Natural killer cell treated with Interleukin-12 subunit alpha and Interleukin-12 subunit beta and Interleukin-15 and Interleukin-18, amount 100 ng/mL, for 72 hours (primary cell): ENCODE measurements around the gene PIP4P1. TPM values are rescaled to one million over a fixed set of nuclear protein-coding genes. Genes with fewer than 3 reads are reported as not detected.

Source experiments
- ATAC-seq, 2 donors: fragments of 150-1000 bp; cut with Tn5 transposase in 1 of 2; sonication (Bioruptor Pico), chemical (Tn5 transposase) in 1 of 2; 2 replicates each; pipeline ENCODE4 v1.10.0; 2021
- DNase-seq: peaks from one replicate; pipeline ENCODE4 v3.0.0; 2022; ENCODE audit warnings: low spot score
- H3K27ac Mint-ChIP-seq, 2 donors: 1 replicate in 1 of 2; 2 replicates in 1 of 2; pipeline ENCODE4 v1.8.0; 2022; ENCODE audit warnings: mixed read lengths in 2 of 2, mild to moderate bottlenecking in 1 of 2, moderate library complexity in 1 of 2
- H3K27me3 Mint-ChIP-seq, 2 donors: 1 replicate in 1 of 2; 2 replicates in 1 of 2; pipeline ENCODE4 v1.8.0; 2022; ENCODE audit warnings: mixed read lengths in 2 of 2
- H3K36me3 Mint-ChIP-seq: one replicate; pipeline ENCODE4 v1.8.0; 2022; ENCODE audit warnings: mixed read lengths
- H3K4me1 Mint-ChIP-seq, 2 donors: 1 replicate in 1 of 2; 2 replicates in 1 of 2; pipeline ENCODE4 v1.8.0; 2022; ENCODE audit warnings: low read depth in 2 of 2, mixed read lengths in 2 of 2, mild to moderate bottlenecking in 1 of 2
- H3K4me3 Mint-ChIP-seq: one replicate; pipeline ENCODE4 v1.8.0; 2022; ENCODE audit warnings: mixed read lengths
- H3K9me3 Mint-ChIP-seq: 2 replicates; pipeline ENCODE4 v1.8.0; 2022; ENCODE audit warnings: mixed read lengths
- total RNA-seq, 2 donors: library from RNA; stranded (reverse); gene quantifications; one replicate each; pipeline ENCODE4 v1.2.3, GENCODE V29; 2022

The PIP4P1 gene
- total RNA-seq, 2 donors from 2014 or later, result 33.3 to 34.5 TPM

GRCh38 chr14:20417250-20418186 is 43.7 kb downstream of the PIP4P1 start:
- no peaks in the 10 kb centered on the region for H3K36me3 Mint-ChIP-seq
- H3K27ac Mint-ChIP-seq, result no peak overlapping the region
- no peak for DNase-seq
- H3K9me3 Mint-ChIP-seq, result no peaks in the 10 kb centered on the region
- ATAC-seq, result no peak
- peaks cover 12 to 17% of the 10 kb centered on the region in 2 donors for H3K4me1 Mint-ChIP-seq
- no peak overlapping the region for H3K4me3 Mint-ChIP-seq
- H3K27me3 Mint-ChIP-seq, result no peaks in the 10 kb centered on the region

- Mint-ChIP-seq H3K4me1 (peaks cover 19 to 27% of the 10 kb centered on the region in 2 donors), H3K27ac (peak overlapping the region; percentile 7 to 17), H3K27me3 (no peaks in the 10 kb centered on the region), H3K36me3 (no peaks in the 10 kb centered on the region), H3K4me3 (no peak overlapping the region), H3K9me3 (no peaks in the 10 kb centered on the region)
- ATAC-seq, result no peak
- no peak for DNase-seq
These were observed 45.0 kb downstream of the PIP4P1 start for GRCh38 chr14:20416223-20416622.

- no peak for DNase-seq
- no peaks in the 10 kb centered on the region for H3K36me3 Mint-ChIP-seq
- H3K4me3 Mint-ChIP-seq, result no peak overlapping the region
- peak in 1 of 2 donors; percentile 41 for ATAC-seq
- H3K27me3 Mint-ChIP-seq, result no peaks in the 10 kb centered on the region
- H3K4me1 Mint-ChIP-seq, result peaks cover 23 to 32% of the 10 kb centered on the region in 2 donors
- H3K27ac Mint-ChIP-seq, result peak overlapping the region; percentile 7 to 17
- H3K9me3 Mint-ChIP-seq, result no peaks in the 10 kb centered on the region
These were observed 45.4 kb downstream of the PIP4P1 start for GRCh38 chr14:20415782-20416206.

GRCh38 chr14:20413744-20414082 is 47.5 kb downstream of the PIP4P1 start:
- H3K27me3 Mint-ChIP-seq, result no peaks in the 10 kb centered on the region
- H3K27ac Mint-ChIP-seq, result peak overlapping the region; percentile 85 to 91
- no peaks in the 10 kb centered on the region for H3K36me3 Mint-ChIP-seq
- no peaks in the 10 kb centered on the region for H3K9me3 Mint-ChIP-seq
- no peak for DNase-seq
- peak; percentile 33 to 49 for ATAC-seq
- peak overlapping the region; percentile 96 for H3K4me3 Mint-ChIP-seq
- peaks cover 28 to 32% of the 10 kb centered on the region in 2 donors for H3K4me1 Mint-ChIP-seq

GRCh38 chr14:20412876-20413743 is 48.1 kb downstream of the PIP4P1 start, which contains the start of gene TEP1:
Gene TEP1, minus strand, starts transcription at chr14:20413501. Its CDS starts 5,062 bp downstream, at chr14:20408439.
- H3K4me1 Mint-ChIP-seq, result peaks cover 31 to 32% of the 10 kb centered on the region in 2 donors
- DNase-seq, result peak; percentile 85
- H3K36me3 Mint-ChIP-seq, result no peaks in the 10 kb centered on the region
- H3K4me3 Mint-ChIP-seq, result peak within 1 kb of the TSS; percentile 96
- H3K27me3 Mint-ChIP-seq, result no peaks in the 10 kb centered on the region
- H3K9me3 Mint-ChIP-seq, result no peaks in the 10 kb centered on the region
- ATAC-seq, result peak; percentile 91 to 93
- H3K27ac Mint-ChIP-seq, result peak within 1 kb of the TSS; percentile 85 to 91

- H3K4me3 Mint-ChIP-seq, result peak overlapping the region; percentile 96
- no peaks in the 10 kb centered on the region for H3K36me3 Mint-ChIP-seq
- H3K27ac Mint-ChIP-seq, result peak overlapping the region; percentile 85 to 91
- H3K4me1 Mint-ChIP-seq, result peaks cover 32 to 36% of the 10 kb centered on the region in 2 donors
- DNase-seq, result no peak
- peak; percentile 65 to 66 for ATAC-seq
- no peaks in the 10 kb centered on the region for H3K9me3 Mint-ChIP-seq
- H3K27me3 Mint-ChIP-seq, result no peaks in the 10 kb centered on the region
These were observed 48.8 kb downstream of the PIP4P1 start for GRCh38 chr14:20412411-20412810.

- ATAC-seq, result no peak
- peaks cover 40 to 41% of the 10 kb centered on the region in 2 donors for H3K4me1 Mint-ChIP-seq
- H3K27ac Mint-ChIP-seq, result peak overlapping the region in 1 of 2 donors; percentile 1
- no peak overlapping the region for H3K4me3 Mint-ChIP-seq
- H3K27me3 Mint-ChIP-seq, result no peaks in the 10 kb centered on the region
- DNase-seq, result no peak
- peaks cover 17% of the 10 kb centered on the region for H3K36me3 Mint-ChIP-seq
- no peaks in the 10 kb centered on the region for H3K9me3 Mint-ChIP-seq
These were observed 52.0 kb downstream of the PIP4P1 start for GRCh38 chr14:20409226-20409625.

Other genes starting within 250 kb of the PIP4P1 start
- not detected for gene OR11H6, start 237.7 kb downstream of the PIP4P1 start, total RNA-seq
- gene OR11H7, start 232.5 kb downstream of the PIP4P1 start, total RNA-seq, result not detected
- gene OR11H4, start 222.1 kb downstream of the PIP4P1 start, total RNA-seq, result not detected
- gene TTC5, start 155.5 kb downstream of the PIP4P1 start, total RNA-seq, result 10 to 100 TPM; 27.4 to 27.7 TPM
- 10 to 100 TPM; 25.4 to 66.3 TPM for gene CCNB1IP1, start 128.2 kb downstream of the PIP4P1 start, total RNA-seq
- 10 to 100 TPM; 23.7 to 37.2 TPM for gene PARP2, start 117.8 kb downstream of the PIP4P1 start, total RNA-seq
- gene TEP1, start 47.9 kb downstream of the PIP4P1 start, total RNA-seq, result 10 to 100 TPM; 38.2 to 47.6 TPM
- gene KLHL33, start 25.3 kb downstream of the PIP4P1 start, total RNA-seq, result under 1 TPM; 0.22 to 0.43 TPM
- 10 to 100 TPM; 43.1 to 78.0 TPM for gene OSGEP, start 6.6 kb downstream of the PIP4P1 start, total RNA-seq
- gene APEX1, start 6.2 kb downstream of the PIP4P1 start, total RNA-seq, result 100 to 1,000 TPM; 130 to 151 TPM
- gene PNP, start 8.0 kb upstream of the PIP4P1 start, total RNA-seq, result 100 to 1,000 TPM; 124 to 199 TPM
- under 1 TPM; 0.50 to 0.75 TPM for gene RNASE10, start 44.1 kb upstream of the PIP4P1 start, total RNA-seq
- not detected for gene RNASE9, start 99.6 kb upstream of the PIP4P1 start, total RNA-seq
- gene RNASE11, start 126.6 kb upstream of the PIP4P1 start, total RNA-seq, result not detected
- not detected for gene RNASE12, start 129.9 kb upstream of the PIP4P1 start, total RNA-seq
- gene OR6S1, start 180.3 kb upstream of the PIP4P1 start, total RNA-seq, result not detected
- 1 to 10 TPM in 1 of 2 donors, under 1 TPM in 1; 0.50 to 1.2 TPM for gene RNASE4, start 223.1 kb upstream of the PIP4P1 start, total RNA-seq
- 1 to 10 TPM in 1 of 2 donors, under 1 TPM in 1; 0.78 to 1.6 TPM for gene ANG, start 227.3 kb upstream of the PIP4P1 start, total RNA-seq